Dedifferentiated amniotic fluid mesenchymal stem cell (primary cell): ENCODE data around the gene YIF1A.
"Not testable (repeated sequence)": the region's sequence is repeated elsewhere in the genome, so short reads cannot be mapped to it uniquely, and the experiment has no call there.

Experiments
- DNase-seq: peaks from one replicate; pipeline ENCODE4 v3.0.0-alpha.2; 2016; ENCODE audit errors: extremely low spot score

YIF1A gene

DNA sequence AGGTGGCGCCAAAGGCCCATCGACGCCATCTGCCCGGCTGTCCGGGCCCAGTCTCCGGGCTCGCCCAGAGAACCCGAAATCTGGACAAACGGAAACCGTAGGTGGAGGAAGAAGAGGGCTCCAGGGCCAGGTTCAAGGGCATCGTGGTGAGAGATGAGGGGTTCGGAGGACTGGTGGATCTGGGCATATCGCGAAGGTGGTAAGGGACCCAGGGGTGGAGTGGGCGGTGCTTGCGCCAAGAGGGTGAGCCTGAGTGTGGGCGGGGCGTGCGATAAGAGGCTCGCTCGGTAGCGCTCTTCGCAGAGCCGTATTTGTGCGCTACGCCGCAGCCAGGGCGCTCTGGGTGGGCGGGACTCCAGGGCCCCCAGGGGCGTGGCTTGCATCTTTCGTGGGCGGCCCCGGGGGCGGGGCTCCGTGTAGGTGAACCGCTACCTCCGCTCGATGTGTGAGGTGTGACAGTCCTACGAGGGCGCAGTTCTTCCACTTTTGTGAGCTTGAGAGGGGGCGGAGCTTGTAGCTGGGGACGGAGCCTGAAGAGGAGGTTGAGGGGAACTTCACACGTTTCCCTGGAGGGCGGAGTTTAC lies 23.1 kb upstream of the YIF1A start:
- peak; percentile 85 for DNase-seq

DNA sequence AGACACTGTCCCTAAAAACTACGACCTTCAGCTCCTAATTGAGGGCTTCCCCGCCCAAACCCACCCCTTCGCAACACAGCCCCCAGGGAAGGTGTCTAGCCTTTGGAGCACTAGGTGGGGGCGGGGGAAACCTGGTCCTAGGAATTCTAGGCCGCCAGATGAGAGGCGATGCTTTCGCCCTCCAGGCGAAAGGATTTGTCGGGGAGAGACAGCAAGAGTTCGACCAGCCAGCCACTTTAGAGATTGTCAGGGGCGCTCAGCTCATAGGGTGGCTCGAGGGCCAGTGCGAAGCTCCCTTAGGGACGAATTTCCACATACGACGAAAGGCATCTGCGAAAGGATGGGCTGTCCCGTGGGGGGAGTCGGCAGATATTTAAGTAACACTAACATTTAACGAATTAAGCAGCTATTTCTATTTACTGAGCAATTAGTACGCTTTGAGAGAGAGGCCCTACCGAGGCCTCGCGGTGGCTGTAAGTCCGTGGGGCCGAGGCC lies 22.6 kb upstream of the YIF1A start:
- no peak for DNase-seq

DNA sequence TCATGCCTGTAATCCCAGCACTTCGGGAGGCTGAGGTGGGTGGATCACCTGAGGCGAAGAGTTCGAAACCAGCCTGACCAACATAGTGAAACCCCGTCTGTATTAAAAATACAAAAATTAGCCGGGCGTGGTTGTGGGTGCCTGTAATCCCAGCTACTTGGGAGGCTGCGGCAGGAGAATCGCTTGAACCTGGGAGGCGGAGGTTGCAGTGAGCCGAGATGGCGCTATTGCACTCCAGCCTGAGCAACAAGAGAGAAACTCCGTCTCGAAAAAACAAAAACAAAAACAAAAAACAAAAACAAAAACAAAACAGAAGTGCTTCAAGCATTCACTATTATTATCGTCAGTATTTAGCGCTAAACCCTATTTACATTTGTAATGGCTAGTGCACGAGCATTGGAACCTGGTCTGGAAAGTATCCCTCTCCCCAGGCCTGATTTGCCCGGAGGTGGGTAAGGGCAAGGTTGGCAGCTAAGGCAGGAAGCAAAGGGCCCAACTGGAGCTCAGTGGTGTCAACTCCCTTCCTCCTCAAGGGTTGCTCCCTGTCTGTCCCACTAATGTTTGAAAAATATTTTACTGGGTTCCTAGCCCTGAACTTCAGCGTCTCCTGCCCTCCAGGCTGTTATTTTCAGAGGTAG lies 22.0 kb upstream of the YIF1A start:
- DNase-seq, result not testable (repeated sequence)

DNA sequence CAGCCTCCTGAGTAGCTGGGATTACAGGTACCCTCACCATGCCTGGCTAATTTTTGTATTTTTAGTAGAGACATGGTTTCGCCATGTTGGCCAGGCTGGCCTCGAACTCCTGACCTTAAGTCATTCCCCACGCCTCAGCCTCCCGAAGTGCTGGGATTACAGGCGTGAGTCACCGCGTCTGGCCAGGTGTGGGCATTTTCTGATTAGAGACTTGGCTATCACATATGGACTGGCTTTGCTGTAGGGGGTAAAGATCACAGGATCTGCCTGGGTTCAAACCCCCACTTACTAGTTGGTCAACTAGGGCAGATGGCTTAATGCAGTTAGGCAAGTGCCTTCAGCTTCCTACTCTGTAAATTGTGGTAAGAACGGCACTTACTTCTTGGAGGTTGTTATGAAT lies 21.4 kb upstream of the YIF1A start:
- no peak for DNase-seq

DNA sequence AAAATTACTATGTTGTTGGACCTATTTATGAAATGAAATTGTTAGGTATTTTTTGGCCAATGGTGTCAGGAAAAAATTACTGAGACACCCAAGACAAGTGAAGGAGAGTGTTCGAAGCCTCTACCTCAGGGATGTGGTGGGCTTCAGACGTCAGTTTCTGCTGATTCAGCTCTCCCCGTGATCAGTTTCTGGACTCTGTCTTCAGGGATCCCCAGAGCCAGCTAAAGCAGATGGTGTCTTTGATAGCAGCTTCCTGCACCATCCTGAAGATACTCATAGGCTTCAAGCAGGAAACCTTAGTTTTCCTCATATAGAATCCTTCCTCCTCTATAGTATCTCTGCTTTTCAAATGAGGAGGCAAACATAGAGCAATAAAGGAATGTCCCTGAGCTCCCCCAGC lies 20.5 kb upstream of the YIF1A start:
- DNase-seq, result no peak

DNA sequence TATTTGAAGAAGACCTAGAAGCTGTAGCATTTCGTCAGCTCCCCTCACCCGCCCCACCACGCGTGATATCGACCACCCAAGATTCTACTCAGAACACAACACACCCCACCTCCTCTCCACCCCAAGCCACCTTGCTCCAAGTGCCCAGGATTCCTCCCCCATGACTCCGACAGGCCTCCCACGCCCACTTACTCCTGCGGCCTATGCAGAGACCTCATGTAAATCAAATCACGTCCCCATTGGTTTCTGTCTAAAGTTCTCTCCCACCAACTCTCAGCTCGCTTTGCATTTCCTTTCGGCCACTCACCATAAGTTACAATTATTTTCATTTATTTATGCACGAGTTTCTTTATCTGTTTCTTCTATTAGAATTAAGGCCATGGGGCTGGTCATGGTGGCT lies 13.7 kb upstream of the YIF1A start:
- DNase-seq, result no peak

DNA sequence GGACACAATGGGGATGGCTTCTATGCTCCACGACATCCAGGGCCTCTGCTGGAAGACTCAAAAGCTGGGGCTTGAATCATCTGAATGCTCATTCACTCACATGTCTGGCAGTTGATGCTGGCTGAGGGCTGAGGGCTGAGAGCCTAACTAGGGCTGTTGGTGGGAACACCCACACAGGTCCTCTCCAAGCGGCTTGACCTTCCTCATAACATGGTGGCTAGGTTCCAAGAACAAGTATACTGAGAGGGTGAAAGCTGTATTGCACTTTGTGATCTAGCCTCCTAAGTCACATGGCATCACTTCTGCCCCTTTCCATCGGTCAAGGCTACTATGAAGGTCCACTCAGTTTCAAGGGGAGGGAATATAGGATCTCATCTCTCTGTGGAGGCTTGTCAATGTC lies 10.2 kb upstream of the YIF1A start:
- no peak for DNase-seq

DNA sequence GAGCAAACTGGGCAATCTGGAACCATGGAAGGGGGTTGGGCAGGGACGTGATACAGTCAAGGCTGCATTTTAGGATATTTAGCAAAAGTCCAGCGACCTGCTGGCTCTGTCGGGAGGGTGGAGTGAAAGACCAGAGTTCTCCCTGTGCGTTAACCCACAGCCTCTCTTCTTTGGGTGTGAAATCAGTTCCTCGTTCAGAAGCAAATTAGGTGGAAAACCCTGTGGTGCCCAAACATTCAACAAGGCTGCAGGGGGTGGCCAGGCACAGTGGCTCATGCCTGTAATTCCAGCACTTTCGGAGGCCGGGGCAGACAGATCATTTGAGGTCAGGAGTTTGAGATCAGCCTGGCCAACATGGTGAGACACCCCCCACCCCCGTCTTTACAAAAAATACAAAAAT lies 8.7 kb upstream of the YIF1A start:
- no peak for DNase-seq

DNA sequence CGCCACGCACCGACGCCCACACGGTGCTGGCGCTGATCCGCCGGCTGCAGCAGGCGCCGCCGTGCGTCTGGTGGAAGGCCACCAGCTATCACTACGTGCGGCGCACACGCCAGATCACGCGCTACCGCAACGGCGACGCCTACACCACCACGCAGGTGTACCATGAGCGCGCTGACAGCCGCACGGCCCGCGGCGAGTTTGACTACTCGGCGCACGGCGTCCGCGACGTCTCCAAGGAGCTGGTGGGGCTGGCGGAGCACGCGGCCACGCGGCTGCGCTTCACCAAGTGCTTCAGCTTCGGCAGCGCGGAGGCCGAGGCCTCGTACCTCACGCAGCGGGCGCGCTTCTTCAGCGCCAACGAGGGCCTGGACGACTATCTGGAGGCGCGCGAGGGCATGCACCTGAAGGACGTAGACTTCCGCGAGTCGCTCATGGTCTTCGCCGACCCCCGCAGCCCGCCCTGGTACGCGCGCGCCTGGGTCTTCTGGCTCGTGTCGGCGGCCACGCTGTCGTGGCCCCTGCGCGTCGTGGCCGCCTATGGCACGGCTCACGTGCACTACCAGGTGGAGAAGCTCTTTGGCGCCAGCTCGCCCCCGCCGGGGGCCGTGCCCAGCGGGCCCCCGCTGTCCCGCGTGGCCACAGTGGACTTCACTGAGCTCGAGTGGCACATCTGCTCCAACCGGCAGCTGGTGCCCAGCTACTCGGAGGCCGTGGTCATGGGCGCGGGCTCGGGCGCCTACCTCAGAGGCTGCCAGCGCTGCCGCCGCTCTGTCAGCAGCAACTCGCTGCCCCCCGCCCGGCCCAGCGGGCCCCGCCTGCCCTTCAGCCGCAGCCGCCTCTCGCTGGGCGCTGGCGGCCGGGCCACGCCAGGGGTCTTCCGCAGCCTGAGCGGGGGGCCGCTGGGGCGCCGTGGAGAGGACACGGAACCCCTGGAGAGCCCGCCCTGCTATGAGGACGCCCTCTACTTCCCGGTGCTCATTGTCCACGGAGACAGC lies 6.0 kb upstream of the YIF1A start:
- DNase-seq, result no peak

DNA sequence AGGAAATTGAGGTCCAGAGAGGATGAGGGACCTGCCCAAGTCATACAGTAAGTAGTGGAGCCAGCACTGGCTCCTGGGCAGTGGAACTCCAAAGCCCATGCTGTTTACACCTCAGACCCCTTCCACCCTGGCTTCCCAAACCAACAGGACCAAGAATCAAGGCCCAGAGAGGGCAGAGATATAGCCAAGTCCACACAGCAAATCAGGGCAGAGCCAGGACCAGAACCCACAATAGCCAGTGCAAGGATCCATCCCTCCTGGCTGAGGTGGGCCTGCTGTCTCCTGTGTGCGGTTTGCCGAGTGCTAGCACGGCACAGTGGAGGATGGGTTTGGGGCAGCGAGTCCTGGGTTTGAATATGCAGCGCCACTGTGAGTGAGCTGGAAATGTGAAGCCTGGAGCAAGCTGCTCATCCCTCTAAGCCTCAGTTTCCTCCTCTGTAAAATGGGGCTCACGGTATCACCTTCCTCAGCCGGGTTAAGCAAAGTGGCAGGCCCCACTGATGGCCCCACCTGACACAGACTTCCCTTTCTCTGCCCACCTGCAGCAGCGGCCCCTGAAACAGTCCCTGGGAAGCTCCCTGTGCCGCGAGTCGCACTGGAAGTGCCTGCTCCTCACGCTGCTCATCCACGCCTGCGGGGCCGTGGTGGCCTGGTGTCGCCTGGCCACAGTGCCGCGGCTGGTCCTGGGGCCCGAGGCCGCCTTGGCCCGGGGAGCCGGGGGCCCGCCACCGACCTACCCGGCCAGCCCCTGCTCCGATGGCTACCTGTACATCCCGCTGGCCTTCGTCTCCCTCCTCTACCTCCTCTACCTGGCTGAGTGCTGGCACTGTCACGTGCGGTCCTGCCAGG lies 5.1 kb upstream of the YIF1A start:
- DNase-seq, result no peak

DNA sequence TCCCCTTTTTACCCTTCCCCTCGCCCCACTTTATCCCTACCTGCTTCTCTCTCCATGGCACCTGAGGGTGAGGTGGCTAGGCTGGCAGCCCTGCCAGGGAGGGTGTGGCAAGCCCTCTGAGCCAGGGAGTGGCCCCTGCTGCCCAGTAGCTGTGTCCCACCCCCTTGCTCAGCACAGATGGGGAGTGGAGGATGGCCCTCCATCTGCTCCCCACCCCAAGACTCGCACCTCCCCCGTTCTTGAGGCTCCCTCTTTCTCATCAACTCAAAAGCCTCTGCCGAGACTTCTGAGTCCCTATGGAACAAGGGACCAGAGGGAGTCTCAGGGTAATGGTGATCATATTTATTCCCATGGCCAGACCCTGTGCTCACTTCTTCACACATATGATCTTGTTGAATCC lies 4.4 kb upstream of the YIF1A start:
- DNase-seq, result no peak

DNA sequence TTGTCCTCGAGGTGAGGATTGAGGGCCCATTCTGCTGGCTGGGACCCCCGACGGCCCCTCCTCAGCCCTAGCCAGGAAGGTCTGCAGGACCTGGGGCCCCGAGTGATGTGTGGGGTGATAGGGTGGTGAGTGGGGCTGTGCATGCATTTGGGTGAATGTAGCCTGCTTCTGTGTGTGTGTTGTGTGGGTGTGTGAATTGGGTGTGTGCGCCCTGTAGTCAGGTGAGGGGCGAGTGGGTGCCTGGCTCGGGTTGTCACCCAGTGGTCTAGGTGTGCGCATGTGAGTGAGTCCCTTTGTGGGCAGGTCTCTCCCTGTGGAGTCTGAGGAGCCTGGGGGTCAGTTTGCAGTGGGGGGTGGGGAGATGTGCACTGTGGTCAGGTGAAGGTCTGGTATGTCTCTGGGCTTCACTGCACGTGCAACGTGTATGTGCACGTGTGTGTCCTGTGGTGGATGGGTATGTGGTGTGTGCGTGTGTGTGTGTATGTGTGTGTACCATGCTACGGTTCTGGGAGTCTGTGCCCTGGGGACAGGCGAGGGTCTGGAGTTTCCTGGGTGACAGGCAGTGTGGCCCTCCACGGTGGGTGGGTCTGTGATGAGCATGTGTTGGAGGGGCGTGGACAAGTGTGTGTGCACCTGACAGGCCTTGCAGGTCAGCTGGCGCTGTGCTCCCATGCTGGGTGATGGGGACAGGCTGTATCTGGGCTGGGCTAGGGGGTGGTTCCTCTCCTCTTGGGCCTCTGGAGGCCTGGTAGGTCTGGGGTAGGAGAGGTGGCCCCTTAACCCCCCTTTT lies 3.8 kb upstream of the YIF1A start:
- DNase-seq, result no peak

DNA sequence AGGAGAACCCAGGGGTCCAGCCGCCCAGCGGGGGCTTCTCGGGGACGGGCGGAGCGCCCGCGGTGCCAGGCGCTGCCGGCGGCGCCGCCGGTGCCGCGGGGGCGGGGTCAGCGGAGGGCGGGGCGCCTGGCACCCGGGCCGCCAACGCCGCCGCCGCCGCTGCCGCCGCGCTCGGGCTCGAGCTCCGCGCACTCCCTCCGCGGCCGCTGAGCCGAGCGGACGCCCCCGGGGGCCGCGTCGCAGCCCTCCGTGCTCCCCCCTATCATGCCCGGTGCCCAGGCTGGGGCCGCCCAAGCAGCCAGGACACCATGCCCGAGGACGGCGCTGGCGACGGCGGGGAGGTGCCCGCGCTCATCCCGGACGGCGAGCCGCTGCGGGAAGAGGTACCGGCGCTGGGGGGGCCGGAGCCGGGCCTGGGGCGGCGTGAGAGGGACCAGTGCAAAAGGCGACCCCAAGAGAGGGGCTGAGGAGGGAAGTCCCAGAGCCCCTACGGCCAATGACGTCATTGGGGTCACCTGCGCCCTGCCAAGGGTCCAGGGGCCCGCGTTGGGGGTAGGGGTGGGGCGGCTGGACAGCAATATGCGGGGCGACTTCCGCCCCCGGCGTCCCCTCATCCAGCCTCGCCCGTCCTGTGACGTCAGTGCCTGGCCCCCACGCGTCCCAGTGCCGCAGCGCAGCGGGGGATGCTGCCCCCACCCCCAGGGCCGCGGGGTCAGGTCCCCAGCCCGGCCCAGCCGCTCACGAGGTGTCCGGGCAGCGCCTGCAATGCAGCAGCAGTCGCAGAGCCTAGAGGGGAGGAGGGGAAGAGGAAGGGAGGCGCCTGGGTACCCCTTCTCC lies 3.0 kb upstream of the YIF1A start, which contains the start of gene TMEM151A:
TMEM151A (plus strand) TSS at position 189 of the 837 bp plus-strand sequence; CDS start at position 309, 120 bp downstream.
- DNase-seq, result no peak

DNA sequence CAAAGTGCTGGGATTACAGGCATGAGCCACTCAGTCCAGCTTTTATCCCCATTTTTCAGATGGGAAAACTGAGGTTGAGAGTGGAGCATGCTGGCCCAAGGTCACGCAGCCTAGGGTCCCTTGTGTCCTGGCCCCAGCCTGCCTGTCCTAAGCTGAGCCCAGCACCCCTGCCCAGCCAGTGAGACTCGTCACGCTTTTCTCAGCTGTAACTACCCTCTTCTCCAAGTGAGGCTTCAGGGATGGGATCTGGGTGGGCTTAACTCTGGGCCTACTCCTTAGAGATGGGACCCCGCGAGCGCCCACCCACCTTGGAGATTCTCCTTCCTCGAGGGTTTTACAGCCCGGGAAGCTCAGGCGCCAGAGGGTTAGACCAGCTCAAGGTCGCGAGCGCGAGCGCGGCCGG lies 2.4 kb upstream of the YIF1A start:
- DNase-seq, result no peak

DNA sequence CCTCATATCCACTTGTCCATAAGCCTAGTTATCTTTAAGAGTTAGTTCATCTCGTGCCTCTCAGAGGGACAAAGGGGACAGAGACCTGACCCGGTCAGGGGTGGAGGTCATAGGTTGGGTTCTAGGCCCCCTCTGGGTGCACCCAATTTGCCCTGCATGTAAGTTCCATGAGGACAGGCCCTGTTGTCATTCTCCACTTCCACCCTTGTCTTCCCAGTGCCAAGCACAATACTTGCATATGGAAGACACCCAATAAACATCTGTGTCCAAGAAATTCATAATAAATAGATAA lies 1.3 kb upstream of the YIF1A start:
- no peak for DNase-seq

DNA sequence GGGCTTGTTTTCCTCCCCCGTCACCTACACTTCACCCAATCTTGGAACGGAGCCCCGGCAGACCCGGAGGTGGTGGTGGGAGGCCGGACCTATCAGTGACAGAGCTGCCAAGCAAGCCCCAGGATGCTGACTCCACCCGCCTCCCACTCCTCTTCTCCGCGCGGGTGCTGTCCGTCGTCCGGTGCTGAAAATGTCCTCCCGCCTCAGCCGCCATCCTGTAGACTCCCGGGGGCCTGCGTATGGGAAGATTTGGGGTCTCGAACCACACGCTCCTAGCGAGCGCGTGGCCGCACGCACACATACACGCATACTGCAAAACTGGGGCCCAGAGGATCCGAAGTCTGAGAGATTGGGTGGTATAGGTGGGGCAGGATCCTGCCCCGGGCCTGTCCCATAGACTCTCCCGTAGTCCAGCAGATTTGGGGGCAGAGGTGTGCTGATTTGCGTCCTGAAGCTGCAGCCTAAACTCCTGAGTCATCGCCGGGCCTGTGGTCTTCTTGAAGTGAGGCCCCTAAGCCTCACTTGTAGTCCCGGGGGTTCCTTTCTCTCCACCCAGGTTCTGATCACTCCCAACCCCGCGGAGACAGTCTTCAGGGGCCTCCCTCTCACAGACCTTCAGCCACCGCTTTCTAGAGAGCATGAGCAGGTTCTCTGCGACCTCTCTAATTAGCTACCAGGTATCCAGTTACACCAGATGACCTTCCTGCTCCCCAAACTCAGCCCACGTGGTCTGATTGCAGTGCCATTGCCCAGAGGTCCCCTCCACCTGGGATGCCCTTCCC lies 796 bp upstream of the YIF1A start:
- peak; percentile 70 for DNase-seq

DNA sequence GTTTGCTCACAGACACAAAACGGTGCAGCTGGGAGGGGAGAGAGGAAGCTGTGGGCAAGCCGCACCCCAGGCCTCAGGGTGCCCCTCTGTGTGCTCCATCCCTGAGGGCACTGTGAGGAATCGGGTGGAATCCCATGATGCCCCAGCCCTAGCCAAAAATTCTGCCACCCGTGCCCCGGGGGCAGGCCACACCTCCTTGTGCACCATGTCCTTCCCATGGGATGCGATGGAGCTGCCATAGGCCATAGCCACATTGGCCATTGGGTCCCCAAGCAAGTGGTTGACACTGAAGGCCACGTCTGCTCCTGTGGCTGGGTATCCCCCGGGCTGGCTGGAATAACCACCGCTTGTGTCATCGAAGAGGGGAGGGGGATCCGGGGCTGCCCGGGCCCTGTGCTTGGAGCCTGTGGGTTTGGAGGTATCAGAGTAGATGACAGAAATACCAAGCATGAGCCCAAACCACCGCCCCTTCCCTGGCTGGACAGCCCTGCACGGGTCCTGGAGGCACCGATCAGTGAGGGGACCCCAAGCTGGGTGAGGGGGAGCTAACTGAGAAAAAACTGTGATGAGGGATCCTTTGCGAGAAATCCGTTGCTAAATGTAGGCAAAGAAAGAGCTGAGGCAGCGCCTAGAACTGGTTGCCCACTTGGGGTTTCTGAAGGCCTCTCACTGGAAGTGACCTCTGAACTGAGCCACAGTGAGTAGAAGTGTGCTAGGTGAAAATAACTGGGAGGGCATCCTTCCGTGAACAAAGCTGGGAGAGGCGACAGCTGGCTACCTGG lies 863 bp downstream of the YIF1A start:
- no peak for DNase-seq

DNA sequence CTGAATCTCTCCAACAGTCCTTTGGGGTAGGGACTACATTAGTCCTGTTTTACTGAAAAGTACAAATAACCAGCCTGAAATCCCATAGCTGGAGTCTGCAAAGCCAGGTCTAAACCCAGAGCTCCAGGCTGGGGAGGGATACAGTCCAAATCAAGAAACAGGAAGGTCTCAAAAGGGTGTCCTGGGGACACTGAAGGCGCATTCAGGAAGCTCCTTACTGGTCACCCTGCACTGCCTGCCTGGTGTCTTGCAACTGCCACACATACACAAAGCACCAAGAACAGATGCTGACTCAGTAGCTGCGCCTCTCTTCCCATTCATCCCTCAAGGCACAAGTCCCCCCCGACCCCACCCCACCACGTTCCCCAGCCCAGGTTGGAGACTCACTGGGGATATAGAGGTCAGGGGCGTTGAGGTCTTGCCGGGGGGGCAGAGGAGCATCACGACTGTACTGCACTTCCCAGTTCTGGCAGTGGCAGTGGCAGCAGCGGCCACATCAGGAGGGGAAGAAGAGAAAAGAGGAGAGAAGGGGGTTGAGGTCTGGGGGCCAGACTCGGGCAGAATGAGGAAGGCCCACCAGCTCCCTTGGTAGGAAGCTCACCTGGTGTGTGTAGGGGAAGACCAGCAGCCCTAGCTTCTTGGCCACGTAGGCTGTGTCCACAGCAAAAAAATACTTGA lies 1.6 kb downstream of the YIF1A start:
- no peak for DNase-seq
